ENCODE measurements around the gene CAPS. TPM values are rescaled to one million over a fixed set of nuclear protein-coding genes. Genes with fewer than 3 reads are reported as not detected.

The CAPS gene
- total RNA-seq, 1 experiment from 2014 or later = 2.3 TPM

DNA sequence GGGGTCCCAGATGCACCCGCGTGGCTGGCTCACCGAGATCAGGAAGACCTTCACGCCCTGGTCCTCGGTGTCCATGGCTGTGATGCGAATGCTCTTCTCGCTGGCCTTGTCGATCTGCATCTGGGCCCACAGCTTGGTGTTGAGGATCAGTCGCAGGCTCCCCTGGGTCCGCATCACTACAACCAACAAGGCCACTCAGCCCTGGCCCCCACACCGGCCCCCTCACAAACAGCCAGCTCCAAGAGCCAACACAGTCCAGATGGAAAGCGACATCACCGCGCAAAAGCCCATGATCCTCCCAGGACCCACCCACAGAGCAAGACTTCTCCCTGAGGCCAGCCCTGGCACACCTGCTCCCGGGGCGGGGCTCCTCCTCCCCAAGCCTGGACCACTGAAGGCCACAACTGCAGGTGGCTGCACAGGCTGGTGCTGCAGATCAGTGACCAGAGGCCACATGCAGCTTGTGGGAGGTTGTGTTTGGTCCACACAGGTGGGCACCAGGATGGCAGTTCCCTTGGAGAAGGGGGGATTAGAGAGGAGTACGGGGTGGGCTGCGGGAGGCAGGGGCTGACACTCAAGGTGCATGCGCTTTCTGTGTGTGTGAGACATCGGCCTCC lies 4.5 kb downstream of the CAPS start:
- Histone ChIP-seq H3K4me1 (ENCODE audit: insufficient read depth, low read length) (no peaks in the 10 kb centered on the region), H4K8ac (replicated peaks; ENCODE audit: insufficient read length, low read depth, low read length) (no peak overlapping the region), H2BK120ac (ENCODE audit: low read depth, low read length, poor library complexity, severe bottlenecking) (no peak overlapping the region), H2BK5ac (ENCODE audit: insufficient read length, low read length) (no peak overlapping the region), H3K27me3 (ENCODE audit: insufficient read depth, low read length) (no peaks in the 10 kb centered on the region), H3T11ph (ENCODE audit: low read length) (no peak overlapping the region), H4K91ac (ENCODE audit: insufficient read length, low read depth, low read length) (no peak overlapping the region), H3K23me2 (ENCODE audit: insufficient read length, low read depth, low read length, poor library complexity, severe bottlenecking) (no peaks in the 10 kb centered on the region), H3K79me1 (ENCODE audit: insufficient read depth, low read depth, low read length, poor library complexity, severe bottlenecking) (no peaks in the 10 kb centered on the region), H2BK12ac (ENCODE audit: insufficient read length, low read depth, low read length) (no peak overlapping the region), H2AFZ (ENCODE audit: low read length) (no peak overlapping the region), H3K18ac (ENCODE audit: insufficient read length, low read depth, low read length) (no peak overlapping the region), H2AK5ac (ENCODE audit: insufficient read length, low read length) (no peak overlapping the region), H3K4ac (ENCODE audit: low read depth, low read length) (no peak overlapping the region), H3K14ac (ENCODE audit: insufficient read depth, low read length) (no peak overlapping the region), H4K20me1 (ENCODE audit: control insufficient read depth, insufficient read depth, insufficient read length) (peaks cover 3% of the 10 kb centered on the region), H3K56ac (ENCODE audit: insufficient read length, low read depth, low read length) (no peak overlapping the region), H3K9ac (ENCODE audit: extremely low read depth, insufficient read length, low read length) (no peak overlapping the region), H2BK15ac (ENCODE audit: low read depth, low read length) (no peak overlapping the region), H3K23ac (ENCODE audit: insufficient read length, low read depth, low read length) (no peak overlapping the region), H2BK20ac (ENCODE audit: low read depth, low read length, poor library complexity, severe bottlenecking) (no peak overlapping the region), H3K79me2 (ENCODE audit: insufficient read depth, low read length) (no peaks in the 10 kb centered on the region), H4K5ac (ENCODE audit: insufficient read length, low read depth, low read length) (no peak overlapping the region), H3K27ac (ENCODE audit: insufficient read length, low read depth, low read length) (no peak overlapping the region), H3K9me3 (ENCODE audit: control insufficient read depth, low read depth, low read length) (no peaks in the 10 kb centered on the region), H3K4me2 (ENCODE audit: insufficient read depth, insufficient read length, low read length) (no peak overlapping the region)
- H3K4me3 Mint-ChIP-seq = no peak overlapping the region
- no peak for DNase-seq
- no CpG with 5 or more reads among the region's 20 CpGs for WGBS (ENCODE audit: extremely low coverage, insufficient read length, low lambda C conversion rate)
- peaks cover 25 to 60% (median 55%) of the 10 kb centered on the region in 3 experiments for H3K36me3 Mint-ChIP-seq (ENCODE audit: insufficient read depth in 1 of 3, low read depth in 3 of 3)
- H3K4me1 Mint-ChIP-seq = no peaks in the 10 kb centered on the region
- no peaks in the 10 kb centered on the region for H3K9me3 Mint-ChIP-seq
- H3K27me3 Mint-ChIP-seq (ENCODE audit: low read depth) = no peaks in the 10 kb centered on the region; the same call in 1 of the 2 replicates
- no peak overlapping the region; a peak in 1 of 7 replicates for H3K27ac Mint-ChIP-seq
- TF ChIP-seq, protein P1, sequence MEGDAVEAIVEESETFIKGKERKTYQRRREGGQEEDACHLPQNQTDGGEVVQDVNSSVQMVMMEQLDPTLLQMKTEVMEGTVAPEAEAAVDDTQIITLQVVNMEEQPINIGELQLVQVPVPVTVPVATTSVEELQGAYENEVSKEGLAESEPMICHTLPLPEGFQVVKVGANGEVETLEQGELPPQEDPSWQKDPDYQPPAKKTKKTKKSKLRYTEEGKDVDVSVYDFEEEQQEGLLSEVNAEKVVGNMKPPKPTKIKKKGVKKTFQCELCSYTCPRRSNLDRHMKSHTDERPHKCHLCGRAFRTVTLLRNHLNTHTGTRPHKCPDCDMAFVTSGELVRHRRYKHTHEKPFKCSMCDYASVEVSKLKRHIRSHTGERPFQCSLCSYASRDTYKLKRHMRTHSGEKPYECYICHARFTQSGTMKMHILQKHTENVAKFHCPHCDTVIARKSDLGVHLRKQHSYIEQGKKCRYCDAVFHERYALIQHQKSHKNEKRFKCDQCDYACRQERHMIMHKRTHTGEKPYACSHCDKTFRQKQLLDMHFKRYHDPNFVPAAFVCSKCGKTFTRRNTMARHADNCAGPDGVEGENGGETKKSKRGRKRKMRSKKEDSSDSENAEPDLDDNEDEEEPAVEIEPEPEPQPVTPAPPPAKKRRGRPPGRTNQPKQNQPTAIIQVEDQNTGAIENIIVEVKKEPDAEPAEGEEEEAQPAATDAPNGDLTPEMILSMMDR (conservative IDR thresholded peaks at IDR 0.05) = no peak
